Smooth muscle cell (in vitro differentiated cells): ENCODE measurements around the gene SUPT4H1. TPM values are rescaled to one million over a fixed set of nuclear protein-coding genes. Genes with fewer than 3 reads are reported as not detected.

ENCODE experiments used
- DNase-seq: peaks from one replicate; lab custom pipeline; 2025; ENCODE audit not compliant: unreplicated experiment; lab: John Stamatoyannopoulos, UW
- H2AFZ ChIP-seq: fragments of 200-600 bp; sonication (generic); 2 replicates; pipeline ENCODE4 v1.6.0; 2016; ENCODE audit warnings: antibody characterized with exemption, low read depth, mild to moderate bottlenecking
- H3F3A ChIP-seq: fragments of 200-600 bp; sonication (generic); 2 replicates; pipeline ENCODE4 v1.6.0; 2017; ENCODE audit warnings: antibody characterized with exemption, low read depth
- H3K27ac ChIP-seq: fragments of 200-600 bp; sonication (generic); 2 replicates; pipeline ENCODE4 v1.5.1; 2016; ENCODE audit warnings: low read depth, mild to moderate bottlenecking
- H3K27me3 ChIP-seq: fragments of 200-600 bp; sonication (generic); 2 replicates; pipeline ENCODE4 v1.6.1; 2016; ENCODE audit warnings: low read depth, mild to moderate bottlenecking
- H3K36me3 ChIP-seq: fragments of 200-600 bp; sonication (generic); 2 replicates; pipeline ENCODE4 v1.5.1; 2016; ENCODE audit warnings: low read depth
- H3K4me1 ChIP-seq: fragments of 200-600 bp; sonication (generic); 2 replicates; pipeline ENCODE4 v1.5.1; 2016; ENCODE audit warnings: low read depth
- H3K4me2 ChIP-seq: fragments of 200-600 bp; sonication (generic); 2 replicates; pipeline ENCODE4 v1.6.0; 2016; ENCODE audit warnings: mild to moderate bottlenecking
- H3K4me3 ChIP-seq: fragments of 200-600 bp; sonication (generic); 2 replicates; pipeline ENCODE4 v1.5.1; 2016; ENCODE audit warnings: mild to moderate bottlenecking
- H3K79me2 ChIP-seq: fragments of 200-600 bp; sonication (generic); 2 replicates; pipeline ENCODE4 v1.6.0; 2016; ENCODE audit warnings: low read depth, mild to moderate bottlenecking
- H3K9ac ChIP-seq: fragments of 200-600 bp; sonication (generic); 2 replicates; pipeline ENCODE4 v1.6.0; 2016; ENCODE audit warnings: low read depth
- H3K9me3 ChIP-seq: fragments of 200-600 bp; sonication (generic); replicated peaks from 2 replicates; pipeline ENCODE4 v1.5.1; 2016; ENCODE audit warnings: low read depth
- H4K20me1 ChIP-seq: fragments of 200-600 bp; sonication (generic); 2 replicates; pipeline ENCODE4 v1.6.0; 2016; ENCODE audit warnings: low read depth
- CTCF ChIP-seq: fragments of 200-600 bp; sonication (generic); IDR thresholded peaks from 2 replicates; pipeline ENCODE4 v1.5.1; 2017; ENCODE audit warnings: borderline replicate concordance, mild to moderate bottlenecking, antibody characterized with exemption; ENCODE audit not compliant: insufficient read depth, poor library complexity, severe bottlenecking
- WGBS: methylation state at CpG from one replicate; pipeline ENCODE4 v1.1.7; 2016; ENCODE audit warnings: low lambda C conversion rate; 5-methylcytosine and 5-hydroxymethylcytosine counted together
- polyA plus RNA-seq: library from polyadenylated mRNA; unstranded; fragments of >200 nt; fragmentation: Nextera tagmentation; extraction: Ambion mirVana; gene quantifications from 2 replicates; pipeline ENCODE4 v1.2.1, GENCODE V29; 2016
- total RNA-seq: library from RNA; depleted of rRNA; stranded (reverse); fragments of >200 nt; gene quantifications from 2 replicates; pipeline ENCODE4 v1.2.3, GENCODE V29; 2014

The SUPT4H1 gene
- total and polyA plus RNA-seq, 2 experiments from 2014 or later, result 66.1 to 107 TPM

GRCh38 chr17:58303971-58304749 is 47.8 kb downstream of the SUPT4H1 start:
- TF ChIP-seq CTCF, result peak; percentile 69
- WGBS, result 45% methylated on average over 10 of the region's 10 CpGs
- no peaks in the 10 kb centered on the region for H3K9me3 ChIP-seq
- H4K20me1 ChIP-seq, result no peaks in the 10 kb centered on the region
- no peak overlapping the region for H3K4me2 ChIP-seq
- no peak for DNase-seq
- no peaks in the 10 kb centered on the region for H3K27me3 ChIP-seq
- no peaks in the 10 kb centered on the region for H3F3A ChIP-seq
- H3K27ac ChIP-seq, result no peak overlapping the region
- H3K79me2 ChIP-seq, result no peaks in the 10 kb centered on the region
- no peak overlapping the region for H3K9ac ChIP-seq
- no peak overlapping the region for H2AFZ ChIP-seq
- H3K36me3 ChIP-seq, result no peaks in the 10 kb centered on the region
- H3K4me1 ChIP-seq, result no peaks in the 10 kb centered on the region
- H3K4me3 ChIP-seq, result no peak overlapping the region

- Histone ChIP-seq H2AFZ (no peak overlapping the region), H3K4me1 (no peaks in the 10 kb centered on the region), H3K27ac (no peak overlapping the region), H3K4me3 (no peak overlapping the region), H3K9me3 (no peaks in the 10 kb centered on the region), H3K4me2 (no peak overlapping the region), H4K20me1 (no peaks in the 10 kb centered on the region), H3K79me2 (no peaks in the 10 kb centered on the region), H3F3A (no peaks in the 10 kb centered on the region), H3K9ac (no peak overlapping the region), H3K36me3 (no peaks in the 10 kb centered on the region), H3K27me3 (no peaks in the 10 kb centered on the region)
- TF ChIP-seq CTCF, result no peak
- 93% methylated on average over 9 of the region's 9 CpGs for whole genome bisulfite sequencing
- DNase-seq, result no peak
These were observed 48.9 kb downstream of the SUPT4H1 start for GRCh38 chr17:58302919-58303585.

- Histone ChIP-seq H3K9me3 (no peaks in the 10 kb centered on the region), H2AFZ (no peak overlapping the region), H3K4me2 (no peak overlapping the region), H3K79me2 (no peaks in the 10 kb centered on the region), H4K20me1 (no peaks in the 10 kb centered on the region), H3K4me3 (no peak overlapping the region), H3F3A (no peaks in the 10 kb centered on the region), H3K27ac (no peak overlapping the region), H3K36me3 (no peaks in the 10 kb centered on the region), H3K27me3 (no peaks in the 10 kb centered on the region), H3K4me1 (no peaks in the 10 kb centered on the region), H3K9ac (no peak overlapping the region)
- DNase-seq, result no peak
- TF ChIP-seq CTCF, result no peak
- WGBS, result 93% methylated on average over 9 of the region's 9 CpGs
These were observed 49.7 kb downstream of the SUPT4H1 start for GRCh38 chr17:58302171-58302918.
